Stomach (tissue), 4 donors: Measurements from ENCODE around the gene SMAD3.

Experiments
- POLR2A ChIP-seq, 4 donors: fragments of 450-650 bp; IDR thresholded peaks; one replicate each; pipeline ENCODE4 v1.6.1; 2016; ENCODE audit warnings: antibody characterized with exemption in 4 of 4, control low read depth in 2 of 4, mild to moderate bottlenecking in 1 of 4, moderate library complexity in 1 of 4
- TF ChIP-seq, protein P1 (sequence below), 7 experiments: fragments of 450-650 bp in 4 of 7; fragments of 200-600 bp in 3 of 7; sonication (generic) in 3 of 7; IDR thresholded peaks; one replicate each; pipeline ENCODE4 v1.5.1; 2016 to 2019; ENCODE audit warnings: antibody characterized with exemption in 7 of 7, control low read depth in 2 of 7, mild to moderate bottlenecking in 1 of 7

DNA sequence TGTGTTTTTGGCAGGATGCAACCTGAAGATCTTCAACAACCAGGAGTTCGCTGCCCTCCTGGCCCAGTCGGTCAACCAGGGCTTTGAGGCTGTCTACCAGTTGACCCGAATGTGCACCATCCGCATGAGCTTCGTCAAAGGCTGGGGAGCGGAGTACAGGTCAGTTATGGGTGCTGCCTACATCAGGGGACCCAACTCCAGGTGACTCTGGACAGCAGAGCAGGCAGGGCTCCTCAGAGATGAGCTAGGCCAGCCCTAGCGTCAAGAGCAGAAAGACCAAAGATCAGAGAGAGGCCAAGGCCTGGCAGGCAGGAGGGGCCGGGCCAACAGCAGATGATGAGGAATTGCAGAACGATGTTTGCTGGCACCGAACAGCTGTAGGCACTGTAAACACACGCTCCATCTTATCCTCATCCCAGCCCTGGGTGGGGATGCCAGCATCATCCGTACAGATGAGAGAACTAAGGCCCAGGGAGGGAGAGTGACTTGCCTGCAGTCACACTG, 122.0 kb downstream of the SMAD3 start:
- TF ChIP-seq, protein P1, sequence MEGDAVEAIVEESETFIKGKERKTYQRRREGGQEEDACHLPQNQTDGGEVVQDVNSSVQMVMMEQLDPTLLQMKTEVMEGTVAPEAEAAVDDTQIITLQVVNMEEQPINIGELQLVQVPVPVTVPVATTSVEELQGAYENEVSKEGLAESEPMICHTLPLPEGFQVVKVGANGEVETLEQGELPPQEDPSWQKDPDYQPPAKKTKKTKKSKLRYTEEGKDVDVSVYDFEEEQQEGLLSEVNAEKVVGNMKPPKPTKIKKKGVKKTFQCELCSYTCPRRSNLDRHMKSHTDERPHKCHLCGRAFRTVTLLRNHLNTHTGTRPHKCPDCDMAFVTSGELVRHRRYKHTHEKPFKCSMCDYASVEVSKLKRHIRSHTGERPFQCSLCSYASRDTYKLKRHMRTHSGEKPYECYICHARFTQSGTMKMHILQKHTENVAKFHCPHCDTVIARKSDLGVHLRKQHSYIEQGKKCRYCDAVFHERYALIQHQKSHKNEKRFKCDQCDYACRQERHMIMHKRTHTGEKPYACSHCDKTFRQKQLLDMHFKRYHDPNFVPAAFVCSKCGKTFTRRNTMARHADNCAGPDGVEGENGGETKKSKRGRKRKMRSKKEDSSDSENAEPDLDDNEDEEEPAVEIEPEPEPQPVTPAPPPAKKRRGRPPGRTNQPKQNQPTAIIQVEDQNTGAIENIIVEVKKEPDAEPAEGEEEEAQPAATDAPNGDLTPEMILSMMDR (IDR thresholded peaks at IDR 0.05): no peak
- no peak for TF ChIP-seq POLR2A (IDR thresholded peaks at IDR 0.05)
